Measurements from ENCODE around the gene PROSER1. TPM values are rescaled to one million over a fixed set of nuclear protein-coding genes. Genes with fewer than 3 reads are reported as not detected.

PROSER1 gene
- total and polyA plus RNA-seq, 2 of the 4 experiments (the other 2 are of a cell fraction) = 2.0 to 13.4 TPM

DNA sequence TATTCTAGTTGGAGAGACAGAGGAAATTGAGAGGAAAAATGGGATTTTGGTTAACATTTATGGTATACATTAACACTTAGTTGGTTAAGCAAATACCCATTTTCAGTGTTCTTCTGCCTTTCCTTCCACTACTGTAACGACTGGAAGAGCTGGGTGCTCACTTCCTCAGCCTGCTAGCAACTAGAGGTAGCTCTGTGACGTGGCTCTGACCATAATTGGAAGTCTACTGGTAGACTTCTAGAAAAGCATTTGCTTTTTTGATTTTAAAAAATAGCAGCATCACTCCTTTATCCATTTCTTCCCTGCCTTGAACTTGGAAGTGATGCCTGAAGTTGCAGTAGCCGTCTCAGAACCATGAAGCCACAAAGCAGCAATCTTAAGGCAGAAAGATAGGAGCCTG is 16.2 kb upstream of the PROSER1 start:
- H4K8ac ChIP-seq (ENCODE audit: low read depth in 2 of 2, low read length in 2 of 2) = no peak overlapping the region
- CTCF ChIA-PET = interaction anchor here (0.9 kb wide), 1 partner anchor 558 kb away, joined by 3 read pairs; no protein-coding TSS in a partner anchor
- no CpG with 5 or more reads among the region's 3 CpGs for WGBS, 2 experiments (ENCODE audit: extremely low coverage in 2 of 2, insufficient read length in 1 of 2)

More for the DNA sequence above, 16.2 kb upstream of the PROSER1 start:
- no peak overlapping the region for H3K4ac ChIP-seq (ENCODE audit: low read depth, low read length)
- dilution Hi-C loops (cut with HindIII; ENCODE audit: low sequenced_read_pairs, unreplicated experiment) = no loop called here
- H4K5ac ChIP-seq (ENCODE audit: low read depth, low read length) = no peak overlapping the region
- no peaks in the 10 kb centered on the region for H3K9me3 ChIP-seq (ENCODE audit: control insufficient read depth, insufficient read depth, low read length)
- no peaks in the 10 kb centered on the region for H3K79me1 ChIP-seq (ENCODE audit: low read depth in 1 of 2, low read length in 2 of 2)
- intact Hi-C loops (cut with micrococcal nuclease) = loop anchor here (5.0 kb wide), 1 partner anchor 213 kb away; no protein-coding TSS in a partner anchor
- H2BK20ac ChIP-seq (ENCODE audit: low read depth, low read length) = no peak overlapping the region
- no peak overlapping the region for H2AK5ac ChIP-seq (ENCODE audit: low read depth, low read length)
- BruUV-seq (replicated peaks) = no TSS peak
- no peak overlapping the region for H3K23ac ChIP-seq (ENCODE audit: low read depth, low read length)
- H3K27me3 ChIP-seq (ENCODE audit: control insufficient read depth, insufficient read depth, low read length) = no peaks in the 10 kb centered on the region
- POLR2A ChIA-PET (ENCODE audit: unreplicated experiment) = no interaction called here
- in situ Hi-C loops (cut with MboI; ENCODE audit: low sequenced_read_pairs) = loop anchor here (5.0 kb wide), 1 partner anchor 563 kb away; no protein-coding TSS in a partner anchor
- DNase-seq = no peak
- no peak for ATAC-seq (ENCODE audit: low read depth)
- no peak overlapping the region for H2BK120ac ChIP-seq (ENCODE audit: low read depth, low read length)
- H3K4me3 ChIP-seq (ENCODE audit: insufficient read depth, low read depth, low read length) = no peak overlapping the region
- H3K9me1 ChIP-seq (ENCODE audit: insufficient read depth, low read length) = no peaks in the 10 kb centered on the region
- H2BK15ac ChIP-seq (ENCODE audit: low read depth, low read length) = no peak overlapping the region
- no peak overlapping the region for H3K9ac ChIP-seq (ENCODE audit: low read depth, low read length)
- H4K91ac ChIP-seq (ENCODE audit: insufficient read depth, low read depth, low read length) = no peak overlapping the region
- no peak overlapping the region for H2BK5ac ChIP-seq (ENCODE audit: low read depth, low read length, poor library complexity, severe bottlenecking)
- H3K14ac ChIP-seq (replicated peaks; ENCODE audit: low read depth, low read length) = no peak overlapping the region
- H3K18ac ChIP-seq (ENCODE audit: low read depth, low read length) = no peak overlapping the region
- no peaks in the 10 kb centered on the region for H3K4me1 ChIP-seq (ENCODE audit: control insufficient read depth, insufficient read depth, low read length)
- H2AFZ ChIP-seq (replicated peaks; ENCODE audit: low read length, poor library complexity) = no peak overlapping the region
- no peak overlapping the region for H2AK9ac ChIP-seq (replicated peaks; ENCODE audit: low read depth, low read length, poor library complexity)
- TF ChIP-seq RAD21 (IDR thresholded peaks at IDR 0.05; ENCODE audit: low read length) (no peak), MAFK (IDR thresholded peaks at IDR 0.05; ENCODE audit: low read depth, low read length) (no peak), BHLHE40 (IDR thresholded peaks at IDR 0.05; ENCODE audit: low read depth, low read length) (no peak), FOS (IDR thresholded peaks at IDR 0.05; ENCODE audit: low read depth, low read length) (no peak), MAZ (IDR thresholded peaks at IDR 0.05; ENCODE audit: borderline replicate concordance, low read depth, low read length) (no peak), SMC3 (IDR thresholded peaks at IDR 0.05; ENCODE audit: low read depth, low read length) (no peak), CHD1 (IDR thresholded peaks at IDR 0.05; ENCODE audit: low read depth, low read length) (no peak), RFX5 (IDR thresholded peaks at IDR 0.05; ENCODE audit: low read depth, low read length) (no peak), POLR2A (IDR thresholded peaks at IDR 0.05; ENCODE audit: low read depth, low read length) (no peak), MXI1 (IDR thresholded peaks at IDR 0.05; ENCODE audit: borderline replicate concordance, low read depth, low read length) (no peak), CEBPB (IDR thresholded peaks at IDR 0.05; ENCODE audit: low read depth, low read length) (no peak), NFE2L2 (IDR thresholded peaks at IDR 0.05; ENCODE audit: low read depth, low read length) (no peak), RCOR1 (IDR thresholded peaks at IDR 0.05; ENCODE audit: insufficient replicate concordance, low read length) (no peak)
- TF ChIP-seq, protein P1, sequence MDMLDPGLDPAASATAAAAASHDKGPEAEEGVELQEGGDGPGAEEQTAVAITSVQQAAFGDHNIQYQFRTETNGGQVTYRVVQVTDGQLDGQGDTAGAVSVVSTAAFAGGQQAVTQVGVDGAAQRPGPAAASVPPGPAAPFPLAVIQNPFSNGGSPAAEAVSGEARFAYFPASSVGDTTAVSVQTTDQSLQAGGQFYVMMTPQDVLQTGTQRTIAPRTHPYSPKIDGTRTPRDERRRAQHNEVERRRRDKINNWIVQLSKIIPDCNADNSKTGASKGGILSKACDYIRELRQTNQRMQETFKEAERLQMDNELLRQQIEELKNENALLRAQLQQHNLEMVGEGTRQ (IDR thresholded peaks at IDR 0.05; ENCODE audit: low read depth, low read length) = no peak
- TF ChIP-seq, protein P2, sequence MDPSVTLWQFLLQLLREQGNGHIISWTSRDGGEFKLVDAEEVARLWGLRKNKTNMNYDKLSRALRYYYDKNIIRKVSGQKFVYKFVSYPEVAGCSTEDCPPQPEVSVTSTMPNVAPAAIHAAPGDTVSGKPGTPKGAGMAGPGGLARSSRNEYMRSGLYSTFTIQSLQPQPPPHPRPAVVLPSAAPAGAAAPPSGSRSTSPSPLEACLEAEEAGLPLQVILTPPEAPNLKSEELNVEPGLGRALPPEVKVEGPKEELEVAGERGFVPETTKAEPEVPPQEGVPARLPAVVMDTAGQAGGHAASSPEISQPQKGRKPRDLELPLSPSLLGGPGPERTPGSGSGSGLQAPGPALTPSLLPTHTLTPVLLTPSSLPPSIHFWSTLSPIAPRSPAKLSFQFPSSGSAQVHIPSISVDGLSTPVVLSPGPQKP (IDR thresholded peaks at IDR 0.05; ENCODE audit: borderline replicate concordance, low read depth, low read length) = no peak
- TF ChIP-seq, protein P3, sequence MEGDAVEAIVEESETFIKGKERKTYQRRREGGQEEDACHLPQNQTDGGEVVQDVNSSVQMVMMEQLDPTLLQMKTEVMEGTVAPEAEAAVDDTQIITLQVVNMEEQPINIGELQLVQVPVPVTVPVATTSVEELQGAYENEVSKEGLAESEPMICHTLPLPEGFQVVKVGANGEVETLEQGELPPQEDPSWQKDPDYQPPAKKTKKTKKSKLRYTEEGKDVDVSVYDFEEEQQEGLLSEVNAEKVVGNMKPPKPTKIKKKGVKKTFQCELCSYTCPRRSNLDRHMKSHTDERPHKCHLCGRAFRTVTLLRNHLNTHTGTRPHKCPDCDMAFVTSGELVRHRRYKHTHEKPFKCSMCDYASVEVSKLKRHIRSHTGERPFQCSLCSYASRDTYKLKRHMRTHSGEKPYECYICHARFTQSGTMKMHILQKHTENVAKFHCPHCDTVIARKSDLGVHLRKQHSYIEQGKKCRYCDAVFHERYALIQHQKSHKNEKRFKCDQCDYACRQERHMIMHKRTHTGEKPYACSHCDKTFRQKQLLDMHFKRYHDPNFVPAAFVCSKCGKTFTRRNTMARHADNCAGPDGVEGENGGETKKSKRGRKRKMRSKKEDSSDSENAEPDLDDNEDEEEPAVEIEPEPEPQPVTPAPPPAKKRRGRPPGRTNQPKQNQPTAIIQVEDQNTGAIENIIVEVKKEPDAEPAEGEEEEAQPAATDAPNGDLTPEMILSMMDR (conservative IDR thresholded peaks at IDR 0.05; ENCODE audit: low read depth, low read length) = no peak
- H4K20me1 ChIP-seq (ENCODE audit: insufficient read depth, low read length) = no peaks in the 10 kb centered on the region
- no peak overlapping the region for H3K56ac ChIP-seq (ENCODE audit: extremely low read depth, insufficient read depth, low read length)
- H3K27ac ChIP-seq (ENCODE audit: insufficient read depth, low read length) = no peak overlapping the region
- no peaks in the 10 kb centered on the region for H3K36me3 ChIP-seq (ENCODE audit: control insufficient read depth, insufficient read depth, low read length)
- H3K4me2 ChIP-seq (ENCODE audit: low read depth, low read length) = no peak overlapping the region
